ENCODE measurements around the gene AOC3. TPM values are rescaled to one million over a fixed set of nuclear protein-coding genes. Genes with fewer than 3 reads are reported as not detected.
"Not testable (repeated sequence)": the region's sequence is repeated elsewhere in the genome, so short reads cannot be mapped to it uniquely, and the experiment has no call there.

AOC3 gene
- total RNA-seq, 1 donor from 2014 or later = 0.67 TPM

DNA sequence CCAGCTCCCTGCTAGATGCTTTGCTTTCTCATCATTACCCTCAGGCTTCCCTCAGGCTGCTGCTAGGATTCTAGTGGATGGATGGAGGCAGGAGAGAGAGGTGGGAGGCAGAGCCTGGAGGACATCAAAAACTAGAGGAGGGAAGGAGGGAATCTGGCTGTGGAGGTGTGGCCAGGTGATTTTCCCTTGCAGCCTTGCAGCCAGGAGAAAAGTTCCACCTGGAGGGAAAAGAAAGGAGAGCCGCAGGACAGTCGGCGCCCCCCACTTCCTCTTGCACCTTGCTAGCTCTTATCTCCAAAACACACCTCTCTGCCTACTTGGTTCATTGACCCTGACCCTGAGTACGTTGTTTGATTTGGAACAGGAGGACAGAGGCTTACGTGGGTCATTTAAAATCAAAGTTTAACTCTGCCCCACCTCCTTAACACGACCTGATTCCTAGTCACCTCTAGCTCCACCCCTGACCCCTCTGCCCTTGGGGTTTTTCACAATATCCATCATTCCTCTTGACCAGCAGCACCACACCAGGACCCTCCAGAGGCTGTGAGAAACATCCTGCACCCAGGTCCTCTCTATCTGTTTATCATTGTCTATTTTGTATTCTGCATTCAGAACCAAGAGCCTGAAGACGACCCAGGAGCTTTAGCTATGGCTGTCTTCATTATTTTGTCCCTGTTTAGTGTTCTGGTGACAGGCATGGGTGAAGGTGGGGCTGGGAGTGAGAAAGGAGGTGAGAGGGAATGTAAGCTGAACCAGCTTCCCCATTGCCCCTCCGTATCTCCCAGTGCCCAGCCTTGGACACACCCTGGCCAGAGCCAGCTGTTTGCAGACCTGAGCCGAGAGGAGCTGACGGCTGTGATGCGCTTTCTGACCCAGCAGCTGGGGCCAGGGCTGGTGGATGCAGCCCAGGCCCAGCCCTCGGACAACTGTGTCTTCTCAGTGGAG, 15.9 kb downstream of the AOC3 start:
- DNase-seq (ENCODE audit: low read depth) = peak; percentile 18

- DNase-seq (ENCODE audit: low read depth) = not testable (repeated sequence)
Measured at GRCh38 chr17:42867694-42868261, 16.8 kb downstream of the AOC3 start.

GRCh38 chr17:42868338-42868737, 17.3 kb downstream of the AOC3 start:
- no peak for DNase-seq (ENCODE audit: low read depth)

DNA sequence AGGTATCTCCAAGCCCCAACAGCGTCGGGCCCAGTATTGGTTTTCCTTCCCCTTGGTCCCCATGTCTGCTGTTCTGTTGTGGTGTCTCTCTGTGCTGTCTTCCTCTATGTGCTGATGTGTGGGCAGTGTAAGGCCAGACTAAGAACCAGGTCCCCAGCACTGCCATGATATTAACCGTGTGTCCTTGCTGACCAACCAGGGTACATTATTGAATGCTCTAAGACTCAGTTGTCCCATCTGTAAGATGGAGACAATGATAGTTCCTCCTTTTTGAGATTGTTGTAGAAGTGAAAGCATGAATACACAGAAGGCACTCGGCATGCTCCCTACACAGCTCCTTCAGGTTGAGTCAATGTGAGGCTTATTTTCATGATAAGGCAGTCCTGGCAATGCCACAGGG, 20.6 kb downstream of the AOC3 start:
- no peak for DNase-seq (ENCODE audit: low read depth)

- no peak for DNase-seq (ENCODE audit: low read depth)
Measured at GRCh38 chr17:42872251-42872965, 21.4 kb downstream of the AOC3 start.

DNA sequence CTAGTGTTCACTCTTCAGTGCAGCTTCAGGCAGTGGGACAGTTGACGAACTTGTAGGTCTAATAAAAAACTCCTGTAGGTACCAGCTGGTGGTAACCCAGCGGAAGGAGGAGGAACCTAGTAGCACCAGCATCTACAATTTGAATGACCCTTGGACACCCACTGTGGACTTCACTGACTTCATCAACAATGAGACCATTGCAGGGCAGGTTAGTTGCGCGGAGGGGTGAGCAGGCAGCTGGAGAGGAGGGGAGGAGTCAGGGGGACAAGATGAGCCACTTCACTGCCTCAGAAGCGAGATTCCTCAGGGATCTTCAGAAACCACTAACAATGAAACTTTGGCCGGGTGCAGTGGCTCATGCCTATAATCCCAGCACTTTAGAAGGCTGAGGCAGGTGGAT, 22.3 kb downstream of the AOC3 start:
- no peak for DNase-seq (ENCODE audit: low read depth)

DNA sequence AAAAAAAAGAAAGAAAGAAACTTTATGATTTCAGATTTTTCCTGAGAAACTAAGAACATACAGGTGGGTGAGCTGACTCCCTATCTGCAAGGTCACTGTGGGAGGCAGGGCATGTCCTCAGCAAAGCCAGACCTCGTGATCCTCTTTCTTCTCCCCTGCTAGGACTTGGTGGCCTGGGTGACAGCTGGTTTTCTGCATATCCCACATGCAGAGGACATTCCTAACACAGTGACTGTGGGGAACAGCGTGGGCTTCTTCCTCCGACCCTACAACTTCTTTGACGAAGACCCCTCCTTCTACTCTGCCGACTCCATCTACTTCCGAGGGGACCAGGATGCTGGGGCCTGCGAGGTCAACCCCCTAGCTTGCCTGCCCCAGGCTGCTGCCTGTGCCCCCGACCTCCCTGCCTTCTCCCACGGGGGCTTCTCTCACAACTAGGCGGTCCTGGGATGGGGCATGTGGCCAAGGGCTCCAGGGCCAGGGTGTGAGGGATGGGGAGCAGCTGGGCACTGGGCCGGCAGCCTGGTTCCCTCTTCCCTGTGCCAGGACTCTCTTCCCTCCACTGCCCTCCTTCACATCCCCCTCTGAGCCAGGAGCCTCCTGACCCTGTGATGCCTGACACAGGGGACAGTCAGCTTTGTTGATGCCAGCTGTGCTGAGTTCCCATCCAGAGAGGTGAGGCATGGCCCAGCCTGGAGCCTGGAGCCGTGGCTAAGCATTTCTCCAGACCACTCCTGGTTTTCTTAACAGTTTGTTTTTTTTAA, 23.1 kb downstream of the AOC3 start:
- DNase-seq (ENCODE audit: low read depth) = not testable (repeated sequence)

- DNase-seq (ENCODE audit: low read depth) = no peak
Measured at GRCh38 chr17:42877037-42877436, 26.0 kb downstream of the AOC3 start.

DNA sequence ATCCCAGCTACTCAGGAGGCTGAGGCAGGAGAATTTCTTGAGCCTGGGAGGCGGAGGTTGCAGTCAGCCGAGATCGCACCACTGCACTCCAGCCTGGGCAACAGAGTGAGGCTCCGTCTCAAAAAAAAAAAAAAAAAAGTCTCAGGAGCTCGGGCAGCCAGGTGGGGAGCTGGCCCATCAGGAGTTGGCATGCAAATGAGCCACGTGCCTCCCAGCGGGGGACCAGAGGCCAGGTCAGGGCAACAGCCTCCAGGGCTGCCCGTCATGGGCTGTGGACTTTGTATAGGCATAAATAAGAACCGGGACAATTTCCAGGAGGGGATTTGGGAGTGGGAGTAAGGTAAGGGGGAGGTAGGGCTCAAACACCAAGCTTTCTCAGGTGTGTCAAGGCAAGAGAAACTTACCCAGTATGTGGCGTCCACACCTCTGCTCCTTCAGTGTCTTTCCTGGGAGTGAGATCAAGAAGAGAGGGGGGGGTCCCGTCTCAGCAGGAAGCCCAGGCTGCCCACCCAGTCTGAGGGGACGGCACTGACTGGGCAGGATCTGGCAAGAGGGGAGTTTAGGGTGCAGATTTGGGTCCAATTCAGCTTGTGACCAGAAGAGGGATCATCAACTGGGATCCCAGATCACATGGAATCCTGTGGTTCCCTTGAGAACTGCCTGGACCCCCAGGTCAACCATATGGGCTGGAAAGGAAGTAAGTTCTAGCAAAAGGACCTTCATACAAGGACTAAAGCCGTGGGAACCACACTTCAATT, 27.3 kb downstream of the AOC3 start:
- no peak for DNase-seq (ENCODE audit: low read depth)

DNA sequence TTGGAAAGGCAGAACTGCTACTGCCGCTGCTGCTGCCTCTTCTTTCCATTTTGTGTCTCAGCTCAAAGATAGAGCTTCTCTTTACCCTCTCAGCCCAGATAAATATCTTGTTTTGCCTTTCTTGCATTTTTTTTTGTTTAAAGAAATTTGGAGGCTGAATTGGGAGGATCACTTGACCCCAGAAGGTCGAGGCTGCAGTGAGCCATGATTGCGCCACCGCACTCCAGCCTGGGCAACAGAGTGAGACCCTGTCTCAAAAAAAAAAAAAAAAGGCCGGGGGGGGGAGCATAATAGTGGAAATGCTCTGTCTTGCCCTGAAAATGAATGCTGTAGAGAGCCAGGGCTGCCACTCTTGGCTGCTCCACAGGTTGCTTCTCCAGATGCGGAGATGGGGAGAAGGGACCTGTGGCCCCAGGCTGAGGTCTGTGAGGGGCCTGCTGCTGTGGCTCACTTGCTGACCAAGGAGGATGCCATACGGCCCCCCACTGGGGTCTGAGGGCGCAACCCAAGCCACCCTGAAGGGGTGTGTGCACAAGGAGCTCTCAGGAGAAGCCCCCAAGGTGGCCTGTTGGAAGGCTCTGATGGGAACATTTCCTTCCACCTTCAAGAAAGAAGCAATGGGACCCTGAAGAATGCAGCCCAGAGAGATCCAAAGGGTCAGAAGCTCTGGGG, 28.1 kb downstream of the AOC3 start:
- DNase-seq (ENCODE audit: low read depth) = no peak

DNA sequence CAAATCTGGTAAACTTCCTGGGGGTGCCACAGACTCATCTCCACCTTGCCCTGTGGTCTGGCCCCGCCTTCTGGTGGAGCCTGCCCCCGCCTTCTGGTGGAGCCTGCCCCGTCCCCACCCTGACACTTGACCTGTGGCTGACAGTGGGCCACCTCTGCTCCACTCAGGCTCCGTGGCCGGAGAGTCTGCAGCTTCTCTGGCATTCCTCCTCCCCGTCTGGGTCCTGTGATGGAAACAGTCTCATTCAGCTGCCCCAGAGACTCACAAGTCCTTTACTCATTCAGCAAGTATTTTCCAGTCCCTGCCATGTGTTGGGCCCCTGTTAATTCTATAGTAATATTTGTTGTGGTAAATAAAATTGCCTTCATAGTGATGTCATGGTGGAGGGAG, 28.6 kb downstream of the AOC3 start:
- peak; percentile 25 for DNase-seq (ENCODE audit: low read depth)

DNA sequence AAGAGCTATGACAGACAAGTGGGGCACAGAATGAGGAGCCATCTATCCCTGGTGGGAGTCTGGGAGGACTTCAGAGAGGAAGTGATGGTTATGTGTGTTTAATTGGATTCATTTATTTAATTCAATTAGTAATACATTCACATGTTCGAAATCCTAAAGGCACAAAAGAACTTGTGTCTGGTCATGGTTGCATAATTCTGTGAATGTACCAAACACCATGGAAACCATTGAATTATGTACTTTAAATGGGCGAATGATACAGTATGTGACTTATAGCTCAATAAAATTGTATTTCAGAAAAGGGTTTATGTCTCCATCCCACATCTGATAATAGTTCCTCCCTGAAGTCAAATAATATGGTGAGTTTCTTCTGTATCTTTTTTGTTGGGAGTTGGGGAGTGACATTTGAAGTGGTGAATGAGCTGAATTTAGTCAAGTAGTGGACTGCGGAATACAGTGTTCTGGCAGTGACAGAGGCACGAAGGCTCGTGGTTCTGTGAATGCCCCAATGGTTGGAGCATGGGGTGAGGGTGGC, 29.8 kb downstream of the AOC3 start:
- DNase-seq (ENCODE audit: low read depth) = no peak

DNA sequence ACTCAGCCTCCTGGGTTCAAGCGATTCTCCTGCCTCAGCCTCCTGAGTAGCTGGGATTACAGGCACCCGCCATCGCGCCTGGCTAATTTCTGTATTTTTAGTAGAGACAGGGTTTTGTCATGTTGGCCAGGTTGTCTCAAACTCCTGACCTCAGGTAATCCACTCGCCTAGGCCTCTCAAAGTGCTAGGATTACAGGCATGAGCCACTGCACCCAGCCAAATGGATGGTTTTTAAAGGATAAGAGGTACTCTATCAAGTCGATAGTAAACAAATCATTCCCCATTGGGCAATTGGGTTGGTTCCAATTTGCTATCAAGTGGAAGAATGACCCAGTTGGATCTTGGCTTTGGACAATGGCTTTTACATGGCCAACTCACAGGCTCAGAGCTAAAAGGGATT, 30.7 kb downstream of the AOC3 start:
- DNase-seq (ENCODE audit: low read depth) = not testable (repeated sequence)

GRCh38 chr17:42882166-42882565, 31.2 kb downstream of the AOC3 start:
- no peak for DNase-seq (ENCODE audit: low read depth)

- no peak for DNase-seq (ENCODE audit: low read depth)
Measured at GRCh38 chr17:42883802-42884558, 33.0 kb downstream of the AOC3 start.

GRCh38 chr17:42885806-42886205, 34.8 kb downstream of the AOC3 start:
- DNase-seq (ENCODE audit: low read depth) = not testable (repeated sequence)

DNA sequence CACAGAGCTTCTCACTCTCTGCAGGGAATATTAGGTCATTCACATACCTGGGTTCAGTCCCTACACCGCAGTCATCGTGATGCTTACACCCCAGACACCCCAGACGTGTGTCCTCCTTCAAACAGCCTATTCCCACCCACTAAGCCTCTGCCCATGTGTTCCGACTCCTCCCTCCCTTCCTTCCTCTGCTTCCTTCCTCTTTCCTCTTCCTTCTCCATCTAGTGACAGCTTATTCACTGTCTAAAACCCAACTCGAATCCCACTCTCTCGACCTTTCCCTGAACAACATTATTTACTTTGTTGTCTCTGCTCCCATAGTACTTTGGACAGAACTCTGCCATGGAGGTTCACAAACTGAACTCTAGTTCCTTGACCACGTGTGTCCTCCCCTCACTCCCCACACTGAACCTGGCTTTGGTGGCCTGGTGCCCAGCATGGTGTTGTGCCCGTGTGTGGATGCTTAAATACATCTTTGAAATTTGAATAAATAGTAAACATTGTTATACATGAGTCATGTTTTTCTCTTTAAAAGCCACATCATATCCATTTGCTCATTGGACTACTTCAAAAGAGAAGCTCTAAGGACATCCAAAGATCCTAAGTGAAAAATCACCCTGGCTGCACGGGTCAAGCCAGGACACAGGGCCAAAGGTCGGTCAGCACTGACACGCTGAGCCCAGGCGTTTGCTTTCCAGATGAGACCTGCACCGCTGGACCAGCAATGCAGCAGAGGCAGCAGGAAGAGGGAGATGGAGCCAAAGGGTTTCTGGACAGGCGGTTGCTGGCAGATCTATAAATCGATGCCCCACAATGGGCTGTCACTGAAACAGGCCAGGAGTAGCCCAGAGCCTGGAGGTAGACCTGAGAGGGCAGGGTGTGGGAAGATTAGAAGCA, 35.5 kb downstream of the AOC3 start:
- DNase-seq (ENCODE audit: low read depth) = no peak

GRCh38 chr17:42889809-42890208, 38.8 kb downstream of the AOC3 start:
- DNase-seq (ENCODE audit: low read depth) = no peak
